ENCODE results near the gene PIAS1.

PIAS1 gene

GRCh38 chr15:68143785-68144184 is 89.7 kb downstream of the PIAS1 start:
- no peak for DNase-seq
- Histone ChIP-seq H4K20me1 (ENCODE audit: insufficient read depth, low read length) (peaks cover 8% of the 10 kb centered on the region; the same call in 1 of the 2 replicates), H3K4me3 (ENCODE audit: low read length) (no peak overlapping the region), H3K27ac (ENCODE audit: low read length) (no peak overlapping the region), H3K36me3 (replicated peaks; ENCODE audit: insufficient read depth, low read length) (peaks cover 13% of the 10 kb centered on the region), H3K27me3 (replicated peaks; ENCODE audit: insufficient read depth, low read length) (no peaks in the 10 kb centered on the region), H3K79me2 (ENCODE audit: low read length) (peaks cover 54% of the 10 kb centered on the region), H3K9me3 (replicated peaks; ENCODE audit: insufficient read depth, low read length) (no peaks in the 10 kb centered on the region), H3K4me2 (ENCODE audit: low read depth, low read length) (no peak overlapping the region), H2AFZ (ENCODE audit: low read length) (no peak overlapping the region), H3K4me1 (ENCODE audit: low read length) (0 out of 2 replicates have a peak, but pooled peaks cover 5% of the 10 kb centered on the region), H3K9me2 (replicated peaks; ENCODE audit: insufficient read depth, low read length) (no peaks in the 10 kb centered on the region), H3F3A (ENCODE audit: insufficient read depth, low read length) (peaks cover 4% of the 10 kb centered on the region; the same call in 1 of the 2 replicates), H3K9ac (ENCODE audit: low read length) (no peak overlapping the region)
- TF ChIP-seq EZH2phosphoT487 (IDR thresholded peaks at IDR 0.05; ENCODE audit: low read length), result no peak
- TF ChIP-seq EZH2 (optimal IDR thresholded peaks at IDR 0.05; ENCODE audit: low read depth, low read length), result no peak

- H3K4me3 ChIP-seq (ENCODE audit: low read length), result no peak overlapping the region
- peaks cover 8% of the 10 kb centered on the region; the same call in 1 of the 2 replicates for H4K20me1 ChIP-seq (ENCODE audit: insufficient read depth, low read length)
- no peak for TF ChIP-seq EZH2 (optimal IDR thresholded peaks at IDR 0.05; ENCODE audit: low read depth, low read length)
- no peak for TF ChIP-seq CTCF (IDR thresholded peaks at IDR 0.05; ENCODE audit: low read length)
- no peak for TF ChIP-seq EZH2phosphoT487 (IDR thresholded peaks at IDR 0.05; ENCODE audit: low read length)
- no peak for DNase-seq
- peaks cover 47% of the 10 kb centered on the region for H3K79me2 ChIP-seq (ENCODE audit: low read length)
- no peaks in the 10 kb centered on the region for H3K27me3 ChIP-seq (replicated peaks; ENCODE audit: insufficient read depth, low read length)
- H3K36me3 ChIP-seq (replicated peaks; ENCODE audit: insufficient read depth, low read length), result peaks cover 13% of the 10 kb centered on the region
- no peak overlapping the region for H3K4me2 ChIP-seq (ENCODE audit: low read depth, low read length)
- H3K9me2 ChIP-seq (replicated peaks; ENCODE audit: insufficient read depth, low read length), result no peaks in the 10 kb centered on the region
- H2AFZ ChIP-seq (ENCODE audit: low read length), result no peak overlapping the region
- no peak overlapping the region for H3K9ac ChIP-seq (ENCODE audit: low read length)
- no peak overlapping the region for H3K27ac ChIP-seq (ENCODE audit: low read length)
- peaks cover 4% of the 10 kb centered on the region; the same call in 1 of the 2 replicates for H3F3A ChIP-seq (ENCODE audit: insufficient read depth, low read length)
- no peaks in the 10 kb centered on the region for H3K9me3 ChIP-seq (replicated peaks; ENCODE audit: insufficient read depth, low read length)
- 0 out of 2 replicates have a peak, but pooled peaks cover 5% of the 10 kb centered on the region for H3K4me1 ChIP-seq (ENCODE audit: low read length)
These were observed 91.6 kb downstream of the PIAS1 start for GRCh38 chr15:68145706-68146105.

GRCh38 chr15:68148039-68148438 is 93.9 kb downstream of the PIAS1 start:
- TF ChIP-seq EZH2phosphoT487 (IDR thresholded peaks at IDR 0.05; ENCODE audit: low read length), result no peak
- TF ChIP-seq CTCF (IDR thresholded peaks at IDR 0.05; ENCODE audit: low read length), result no peak
- TF ChIP-seq EZH2 (optimal IDR thresholded peaks at IDR 0.05; ENCODE audit: low read depth, low read length), result no peak
- Histone ChIP-seq H2AFZ (ENCODE audit: low read length) (no peak overlapping the region), H3K4me1 (ENCODE audit: low read length) (0 out of 2 replicates have a peak, but pooled peaks cover 6% of the 10 kb centered on the region), H3K4me2 (ENCODE audit: low read depth, low read length) (no peak overlapping the region), H3K4me3 (ENCODE audit: low read length) (no peak overlapping the region), H3K27ac (ENCODE audit: low read length) (no peak overlapping the region), H3K36me3 (replicated peaks; ENCODE audit: insufficient read depth, low read length) (peaks cover 14% of the 10 kb centered on the region), H3K9ac (ENCODE audit: low read length) (no peak overlapping the region), H3F3A (ENCODE audit: insufficient read depth, low read length) (peaks cover 5% of the 10 kb centered on the region; the same call in 1 of the 2 replicates), H3K79me2 (ENCODE audit: low read length) (peaks cover 40% of the 10 kb centered on the region), H3K27me3 (replicated peaks; ENCODE audit: insufficient read depth, low read length) (no peaks in the 10 kb centered on the region), H3K9me3 (replicated peaks; ENCODE audit: insufficient read depth, low read length) (no peaks in the 10 kb centered on the region), H3K9me2 (replicated peaks; ENCODE audit: insufficient read depth, low read length) (no peaks in the 10 kb centered on the region), H4K20me1 (ENCODE audit: insufficient read depth, low read length) (peaks cover 4% of the 10 kb centered on the region; the same call in 1 of the 2 replicates)
- DNase-seq, result no peak

- Histone ChIP-seq H3K9me2 (replicated peaks; ENCODE audit: insufficient read depth, low read length) (no peaks in the 10 kb centered on the region), H3K79me2 (ENCODE audit: low read length) (peaks cover 33% of the 10 kb centered on the region), H3K27me3 (replicated peaks; ENCODE audit: insufficient read depth, low read length) (no peaks in the 10 kb centered on the region), H3K4me2 (ENCODE audit: low read depth, low read length) (no peak overlapping the region), H4K20me1 (ENCODE audit: insufficient read depth, low read length) (peaks cover 4% of the 10 kb centered on the region; the same call in 1 of the 2 replicates), H3K9ac (ENCODE audit: low read length) (no peak overlapping the region), H3K27ac (ENCODE audit: low read length) (no peak overlapping the region), H2AFZ (ENCODE audit: low read length) (no peak overlapping the region), H3K4me1 (ENCODE audit: low read length) (0 out of 2 replicates have a peak, but pooled peaks cover 6% of the 10 kb centered on the region), H3K36me3 (replicated peaks; ENCODE audit: insufficient read depth, low read length) (peaks cover 14% of the 10 kb centered on the region), H3K4me3 (ENCODE audit: low read length) (no peak overlapping the region), H3K9me3 (replicated peaks; ENCODE audit: insufficient read depth, low read length) (no peaks in the 10 kb centered on the region), H3F3A (ENCODE audit: insufficient read depth, low read length) (peaks cover 6% of the 10 kb centered on the region; the same call in 1 of the 2 replicates)
- no peak for TF ChIP-seq CTCF (IDR thresholded peaks at IDR 0.05; ENCODE audit: low read length)
- TF ChIP-seq EZH2phosphoT487 (IDR thresholded peaks at IDR 0.05; ENCODE audit: low read length), result no peak
- TF ChIP-seq EZH2 (optimal IDR thresholded peaks at IDR 0.05; ENCODE audit: low read depth, low read length), result no peak
- DNase-seq, result no peak
These were observed 94.9 kb downstream of the PIAS1 start for GRCh38 chr15:68149059-68149458.
